Kidney glomerular epithelial cell (primary cell): Measurements from ENCODE around the gene FAM89B.

Experiments used
- DNase-seq: peaks from one replicate; lab custom pipeline; 2025; lab: John Stamatoyannopoulos, UW

FAM89B gene

GRCh38 chr11:65573391-65574079 lies 1.2 kb downstream of the FAM89B start:
- no peak for DNase-seq

- no peak for DNase-seq
Observed at GRCh38 chr11:65574109-65574810, 1.9 kb downstream of the FAM89B start.

DNA sequence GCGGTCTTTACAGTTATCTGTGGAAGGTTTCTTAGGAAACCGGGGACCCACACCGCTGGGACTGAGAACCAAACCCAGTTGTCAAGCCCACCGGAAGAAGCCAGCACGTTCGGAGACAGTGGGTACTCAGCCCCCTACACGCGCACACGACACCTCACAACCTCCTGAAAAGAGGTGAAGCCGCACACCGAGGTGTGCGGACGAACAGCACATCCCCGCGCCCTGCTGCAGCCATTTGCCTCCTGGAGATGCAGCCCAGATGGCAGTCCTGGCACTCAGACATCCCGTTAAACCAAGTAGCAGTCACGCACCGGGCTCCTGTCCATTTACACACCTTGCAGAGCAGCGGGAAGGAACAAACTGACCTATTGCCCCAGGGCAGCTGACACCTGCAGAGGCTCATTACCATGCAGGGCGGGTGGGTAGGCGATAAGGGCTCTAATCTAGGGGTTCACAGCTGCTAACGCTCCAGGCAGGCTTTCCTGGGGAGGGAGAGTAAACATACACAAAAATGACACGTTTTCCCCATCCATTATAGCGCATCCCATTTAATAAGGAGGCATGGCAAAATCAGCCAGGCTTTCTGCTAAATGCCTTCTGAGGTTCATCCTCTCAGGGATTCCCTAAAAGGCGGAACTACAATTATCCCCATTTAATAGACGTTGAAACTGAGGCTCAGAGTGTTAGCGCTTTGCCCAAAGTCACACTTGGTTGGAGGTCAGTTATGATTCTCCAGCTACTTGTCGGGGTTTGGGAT lies 2.7 kb downstream of the FAM89B start:
- no peak for DNase-seq

DNA sequence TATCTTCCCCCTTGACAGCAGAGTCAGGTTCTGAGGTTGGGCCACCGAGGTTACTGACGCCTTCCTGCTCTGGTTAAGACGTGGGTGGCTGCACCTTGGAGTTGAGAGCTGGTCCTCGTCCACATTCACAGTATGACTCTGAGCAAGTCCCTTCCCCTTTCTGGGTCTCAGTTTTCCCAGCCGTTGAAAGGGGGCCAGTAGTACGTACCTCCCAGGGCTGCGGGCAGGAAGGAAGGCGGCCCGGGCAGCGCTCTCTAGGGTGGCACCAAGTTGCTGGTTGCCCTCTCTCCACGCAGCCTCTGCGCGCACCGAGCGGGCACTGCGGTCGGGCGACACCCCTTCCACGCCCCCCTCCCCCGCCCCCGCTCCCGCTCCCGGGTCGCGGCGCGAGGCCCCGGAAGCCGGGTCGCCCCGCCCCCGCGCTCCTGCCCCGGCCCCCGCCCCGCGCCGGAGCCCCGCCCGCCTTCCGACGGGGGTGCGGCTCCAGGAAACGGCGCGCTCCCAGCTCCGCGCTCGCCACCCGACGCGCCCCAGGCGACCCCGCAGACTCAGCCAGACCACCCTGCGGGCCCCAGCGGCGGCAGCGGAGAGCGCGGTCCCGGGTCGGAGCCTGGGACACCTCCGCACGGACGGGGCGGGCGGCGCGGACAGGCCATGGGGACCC lies 3.4 kb downstream of the FAM89B start, which contains the start of gene EHBP1L1:
Gene EHBP1L1 (plus strand): TSS at position 486 of the 664 bp plus-strand sequence. CDS start 250 bp downstream, outside the sequence.
- DNase-seq = no peak

- no peak for DNase-seq
Observed at GRCh38 chr11:65576232-65576866, 4.0 kb downstream of the FAM89B start.

DNA sequence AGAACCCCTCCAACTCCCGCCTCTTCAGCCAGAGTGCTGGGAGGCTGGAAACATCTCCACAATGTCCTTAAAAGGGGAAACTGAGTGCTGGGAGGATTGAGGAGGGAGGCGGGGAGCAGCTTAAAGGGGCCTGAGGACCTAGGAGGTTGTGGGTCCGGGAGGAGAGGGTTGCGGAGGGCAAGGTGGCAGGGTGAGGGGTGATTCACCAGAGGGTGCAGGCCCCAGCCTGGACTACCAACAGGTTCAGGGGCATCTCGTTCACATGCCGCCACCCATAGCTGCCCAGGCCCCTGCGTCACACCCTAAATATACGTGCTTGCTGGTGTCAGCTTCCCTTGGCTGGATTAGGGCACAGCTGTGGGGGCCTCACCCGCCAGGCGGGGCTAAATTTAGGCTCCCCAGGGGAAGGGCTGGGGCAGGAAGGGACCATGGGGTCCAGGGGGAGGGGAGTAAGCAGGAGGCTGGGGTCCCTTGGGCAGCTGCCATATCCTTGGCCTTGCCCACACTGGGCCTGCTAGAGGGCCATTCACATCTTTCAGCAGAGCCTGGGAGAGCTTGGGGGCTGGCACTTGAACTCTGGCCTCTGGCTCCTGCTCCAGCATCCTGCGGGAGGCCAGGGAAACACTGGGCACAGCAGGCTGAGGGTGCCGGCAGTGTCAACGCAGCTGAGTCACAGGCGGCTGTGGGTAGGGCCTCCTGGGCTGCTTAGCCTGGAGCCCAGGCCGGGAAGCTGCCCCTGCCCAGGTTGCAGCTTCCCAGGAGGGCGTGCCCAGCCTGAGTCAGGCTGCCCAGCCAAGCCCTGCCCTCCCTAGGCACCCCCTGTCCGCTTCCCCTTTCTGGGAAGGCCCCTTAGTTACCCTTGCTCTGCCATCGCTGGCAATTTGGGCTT lies 4.8 kb downstream of the FAM89B start:
- DNase-seq = peak; percentile 52

GRCh38 chr11:65577756-65578109 lies 5.4 kb downstream of the FAM89B start:
- DNase-seq = no peak

DNA sequence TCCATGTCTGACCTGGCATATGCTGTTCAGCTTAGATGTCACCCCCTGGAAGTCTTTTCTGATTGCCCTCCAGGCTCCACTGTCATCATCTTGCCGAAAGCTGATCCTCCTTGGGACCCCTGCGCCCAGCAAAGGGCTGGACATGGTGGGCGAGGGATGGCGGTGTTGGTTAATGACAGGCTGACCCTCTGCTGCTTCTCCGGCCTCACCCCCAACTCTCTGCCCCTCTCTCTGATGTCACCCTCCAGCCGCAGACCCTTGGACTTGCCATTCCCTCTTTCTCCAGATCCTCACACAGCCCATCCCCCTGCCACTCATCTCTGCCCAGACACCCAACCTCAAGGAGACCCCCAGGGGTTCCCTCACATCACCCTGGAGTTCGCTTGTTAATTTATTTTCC lies 5.8 kb downstream of the FAM89B start:
- DNase-seq = no peak

GRCh38 chr11:65578667-65579066 lies 6.3 kb downstream of the FAM89B start:
- no peak for DNase-seq

GRCh38 chr11:65579291-65579690 lies 7.0 kb downstream of the FAM89B start:
- no peak for DNase-seq

DNA sequence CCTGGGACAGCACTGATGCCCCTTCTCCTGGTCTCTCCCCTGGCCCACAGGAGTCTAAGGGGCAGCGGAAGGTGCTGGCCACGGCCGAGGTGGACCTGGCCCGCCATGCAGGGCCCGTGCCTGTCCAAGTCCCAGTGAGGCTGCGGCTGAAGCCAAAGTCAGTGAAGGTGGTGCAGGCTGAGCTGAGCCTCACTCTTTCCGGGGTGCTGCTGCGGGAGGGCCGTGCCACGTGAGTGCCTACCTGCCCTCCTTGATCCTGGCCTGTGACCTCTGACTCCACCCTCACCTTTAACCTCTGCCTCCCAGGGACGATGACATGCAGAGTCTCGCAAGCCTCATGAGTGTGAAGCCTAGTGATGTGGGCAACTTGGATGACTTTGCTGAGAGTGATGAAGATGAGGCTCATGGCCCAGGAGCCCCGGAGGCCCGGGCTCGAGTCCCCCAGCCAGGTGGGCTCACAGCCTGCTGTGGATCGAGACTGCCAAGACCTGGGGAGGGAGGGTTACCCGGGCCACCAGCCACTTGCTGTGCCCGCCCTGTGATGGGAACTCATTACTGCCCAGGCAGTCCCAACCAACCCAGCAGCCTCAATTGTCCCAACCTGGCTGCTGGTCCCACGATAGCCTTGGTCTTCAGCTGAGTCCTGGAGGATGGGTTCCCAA lies 7.8 kb downstream of the FAM89B start:
- no peak for DNase-seq

GRCh38 chr11:65580756-65581155 lies 8.4 kb downstream of the FAM89B start:
- DNase-seq = no peak

GRCh38 chr11:65581928-65582327 lies 9.6 kb downstream of the FAM89B start:
- DNase-seq = no peak

DNA sequence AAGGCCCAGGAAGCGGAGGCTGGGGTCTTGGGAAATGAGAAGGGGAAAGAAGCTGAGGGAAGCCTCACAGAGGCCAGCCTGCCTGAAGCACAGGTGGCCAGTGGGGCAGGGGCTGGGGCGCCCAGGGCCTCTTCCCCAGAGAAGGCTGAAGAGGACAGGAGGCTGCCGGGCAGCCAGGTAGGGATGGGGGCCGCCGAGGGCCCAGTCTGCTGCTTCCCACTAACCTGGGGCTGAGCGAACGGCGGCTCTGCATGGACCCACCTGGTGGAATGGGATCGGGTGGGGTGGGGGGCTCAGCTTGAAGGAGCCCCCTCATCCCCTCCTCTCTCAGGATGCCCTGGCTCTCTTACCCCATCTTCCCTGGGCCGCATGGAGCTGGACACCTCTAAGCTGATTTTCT lies 11.3 kb downstream of the FAM89B start:
- DNase-seq = no peak

DNA sequence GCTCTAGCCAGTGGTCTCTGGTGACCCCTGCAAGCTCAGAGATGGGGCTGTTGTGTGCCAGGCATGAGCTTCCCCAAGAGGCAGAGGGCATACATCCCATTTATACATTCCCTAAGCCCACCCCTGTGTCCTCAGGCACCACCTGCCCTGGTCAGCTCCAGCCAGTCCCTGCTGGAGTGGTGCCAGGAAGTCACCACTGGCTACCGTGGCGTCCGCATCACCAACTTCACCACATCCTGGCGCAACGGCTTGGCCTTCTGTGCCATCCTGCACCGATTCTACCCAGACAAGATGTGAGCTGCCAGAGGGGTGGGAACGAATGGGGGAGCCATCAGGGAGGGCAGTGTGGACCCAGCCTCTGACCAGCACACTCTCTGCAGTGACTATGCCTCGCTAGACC lies 11.8 kb downstream of the FAM89B start:
- no peak for DNase-seq

GRCh38 chr11:65584723-65585171 lies 12.4 kb downstream of the FAM89B start:
- DNase-seq = no peak

- DNase-seq = no peak
Observed at GRCh38 chr11:65585396-65586246, 13.3 kb downstream of the FAM89B start.

- DNase-seq = no peak
Observed at GRCh38 chr11:65586247-65586630, 13.9 kb downstream of the FAM89B start.

- no peak for DNase-seq
Observed at GRCh38 chr11:65586676-65587075, 14.3 kb downstream of the FAM89B start.
